A204.1 (cell line): ENCODE measurements around the gene EOGT.

Source experiments
- FAIRE-seq: peaks from 2 replicates; lab custom pipeline; 2012; peaks lifted over from hg19 to GRCh38; lab: Jason Lieb, UNC

Gene EOGT

DNA sequence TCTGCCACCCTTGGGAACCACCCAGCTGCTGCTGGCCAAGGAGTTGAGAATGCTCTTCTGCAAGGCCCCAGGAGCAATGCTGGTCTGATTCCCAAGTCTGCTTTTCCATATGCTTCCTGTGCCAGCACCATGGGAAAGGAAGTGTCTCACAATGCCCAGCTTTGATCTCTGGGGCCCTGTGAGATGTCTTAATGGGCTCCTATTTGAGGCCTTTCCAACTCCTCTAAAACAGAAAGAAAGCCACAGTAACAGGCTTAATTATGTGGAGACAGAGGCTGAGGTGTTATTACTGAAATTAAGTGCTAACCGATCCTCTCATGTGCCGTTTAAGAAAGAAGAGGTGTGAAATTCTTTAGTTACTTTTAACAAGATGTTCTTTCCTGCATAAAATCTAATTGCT lies 4.5 kb downstream of the EOGT start:
- no peak for FAIRE-seq

DNA sequence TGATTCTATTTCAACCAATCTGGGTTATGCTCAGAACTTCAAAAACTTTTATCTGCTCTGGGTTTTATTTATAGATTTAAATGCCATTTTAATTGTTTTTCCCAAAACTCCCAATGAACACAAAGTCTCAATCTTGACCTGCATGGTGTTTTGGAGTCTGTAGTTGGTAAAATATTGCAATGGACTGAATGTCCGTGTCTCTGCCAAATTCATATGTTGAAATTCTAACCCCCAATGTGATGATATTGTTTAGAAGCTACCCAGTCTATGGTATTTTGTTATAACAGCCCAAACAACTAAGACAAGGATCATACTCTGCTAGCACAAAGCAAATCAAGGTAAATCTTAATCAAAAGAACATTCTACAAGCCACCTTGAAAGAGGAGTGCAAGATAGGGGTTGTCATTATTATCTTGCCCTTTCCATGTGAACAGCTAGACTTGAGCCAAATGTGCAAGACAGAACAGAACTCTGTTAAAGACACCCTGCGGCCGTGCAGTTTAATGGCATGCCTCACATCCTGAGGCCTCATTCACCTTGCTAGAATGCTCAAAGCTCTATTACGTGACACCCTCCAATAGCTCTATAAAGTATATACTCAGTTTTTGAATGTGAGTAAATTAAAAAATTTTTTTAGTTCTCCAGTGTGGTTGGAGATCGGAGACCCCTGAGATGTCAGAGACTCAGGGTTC lies 7.5 kb downstream of the EOGT start:
- FAIRE-seq, result no peak

DNA sequence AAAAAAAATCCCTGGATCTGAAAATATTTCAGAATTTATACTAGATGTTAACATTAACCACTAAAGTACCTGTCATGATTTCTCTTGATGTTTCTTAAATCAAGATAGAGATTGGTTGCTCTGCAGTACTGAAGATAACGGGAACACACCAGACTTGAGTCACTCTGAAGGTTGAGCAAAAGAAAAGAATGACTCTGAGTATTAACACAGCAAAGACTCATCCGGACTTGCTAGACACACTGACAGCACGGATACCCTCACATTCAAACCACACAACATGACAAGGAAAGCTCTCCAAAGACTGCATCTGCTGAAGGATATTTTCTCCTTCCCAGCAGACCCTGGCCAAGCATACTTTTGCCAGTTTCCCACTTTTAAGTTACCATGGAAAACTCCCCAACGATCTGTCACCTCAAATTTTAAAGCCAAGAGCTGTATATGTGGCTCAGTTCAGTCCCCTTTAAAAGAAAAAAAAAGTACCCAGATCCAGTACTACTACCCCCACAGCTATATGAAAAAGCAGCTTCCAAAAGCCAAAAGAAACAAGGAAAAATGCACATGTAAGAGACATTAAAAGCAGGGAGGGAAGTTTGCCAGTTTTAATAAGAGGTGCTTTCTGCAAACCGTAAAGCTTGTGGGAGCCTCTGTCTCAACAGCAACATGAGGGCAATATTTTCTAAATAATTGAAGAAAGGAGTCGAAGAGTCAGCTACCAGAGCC lies 8.3 kb downstream of the EOGT start:
- FAIRE-seq, result no peak

DNA sequence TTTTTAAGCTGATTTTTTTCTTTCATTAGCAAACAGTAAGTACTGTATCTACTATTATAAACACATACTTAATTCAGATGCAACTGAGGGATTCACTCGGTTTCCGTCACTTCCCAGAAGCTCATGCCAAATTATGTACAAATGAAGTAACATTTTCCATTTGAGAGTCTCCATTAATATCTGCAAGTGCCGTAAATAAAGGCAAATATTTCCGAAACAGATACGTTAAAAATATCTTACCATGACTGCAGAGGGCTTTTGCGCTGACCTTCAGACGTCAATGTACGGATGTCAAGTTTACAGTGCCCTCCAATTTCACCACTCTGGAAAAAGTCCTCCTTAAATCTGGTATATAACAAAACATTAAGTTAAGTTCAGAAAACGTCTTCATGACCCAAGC lies 9.3 kb downstream of the EOGT start:
- no peak for FAIRE-seq

DNA sequence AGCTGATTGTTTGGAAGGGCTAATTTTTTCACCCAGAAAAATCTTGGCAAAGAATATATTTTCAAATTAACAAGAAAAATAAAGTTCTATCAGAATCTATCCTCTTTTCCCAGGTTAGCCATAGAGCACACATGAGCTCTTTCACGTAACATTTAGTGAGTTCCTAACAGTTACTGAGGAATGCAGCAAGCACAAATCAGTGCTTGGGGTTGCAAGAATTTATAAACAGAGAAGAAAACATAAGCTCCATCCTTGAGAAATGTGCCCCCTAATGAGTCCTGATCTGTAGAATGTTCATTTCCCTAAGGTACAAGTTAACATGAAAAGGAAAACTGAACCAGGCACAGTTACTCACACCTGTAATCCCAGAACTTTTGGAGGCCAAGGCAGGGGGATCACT lies 13.9 kb downstream of the EOGT start:
- FAIRE-seq, result no peak

DNA sequence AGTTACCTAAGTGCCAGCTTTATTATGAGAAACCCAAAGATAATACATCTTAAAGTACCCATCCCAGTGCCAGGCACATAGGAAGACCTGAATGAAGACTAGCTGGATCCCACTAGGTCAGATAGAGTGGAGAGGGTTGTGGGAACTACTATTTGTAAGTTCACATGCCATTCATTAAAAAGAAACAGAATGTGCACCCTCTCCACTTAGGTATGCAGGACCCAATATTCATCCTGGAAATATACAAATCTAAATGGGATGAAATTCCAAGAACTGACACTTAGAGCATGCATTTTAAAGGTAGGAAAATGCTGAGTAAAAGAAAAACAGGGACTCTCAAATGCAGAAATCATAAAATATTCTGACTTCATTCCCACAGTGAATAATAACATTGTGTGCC lies 14.3 kb downstream of the EOGT start:
- no peak for FAIRE-seq

DNA sequence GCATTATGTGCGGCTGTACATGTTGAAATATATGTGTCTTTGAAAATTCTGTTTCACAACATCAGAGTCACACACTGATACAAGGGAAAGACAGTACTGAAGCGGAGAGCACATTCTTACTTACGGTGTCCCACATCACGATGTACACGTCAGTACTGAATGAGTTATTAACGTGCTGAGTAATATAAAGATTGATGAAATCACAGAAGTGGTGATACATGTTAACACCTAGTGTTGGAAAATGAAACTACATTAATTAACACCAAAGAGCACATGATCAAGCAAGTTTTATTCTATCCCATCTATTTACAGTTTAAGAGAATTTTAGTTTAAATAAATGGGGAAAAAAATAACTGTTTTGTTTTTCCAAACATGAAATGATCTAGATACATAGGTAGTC lies 15.6 kb downstream of the EOGT start:
- FAIRE-seq, result no peak

DNA sequence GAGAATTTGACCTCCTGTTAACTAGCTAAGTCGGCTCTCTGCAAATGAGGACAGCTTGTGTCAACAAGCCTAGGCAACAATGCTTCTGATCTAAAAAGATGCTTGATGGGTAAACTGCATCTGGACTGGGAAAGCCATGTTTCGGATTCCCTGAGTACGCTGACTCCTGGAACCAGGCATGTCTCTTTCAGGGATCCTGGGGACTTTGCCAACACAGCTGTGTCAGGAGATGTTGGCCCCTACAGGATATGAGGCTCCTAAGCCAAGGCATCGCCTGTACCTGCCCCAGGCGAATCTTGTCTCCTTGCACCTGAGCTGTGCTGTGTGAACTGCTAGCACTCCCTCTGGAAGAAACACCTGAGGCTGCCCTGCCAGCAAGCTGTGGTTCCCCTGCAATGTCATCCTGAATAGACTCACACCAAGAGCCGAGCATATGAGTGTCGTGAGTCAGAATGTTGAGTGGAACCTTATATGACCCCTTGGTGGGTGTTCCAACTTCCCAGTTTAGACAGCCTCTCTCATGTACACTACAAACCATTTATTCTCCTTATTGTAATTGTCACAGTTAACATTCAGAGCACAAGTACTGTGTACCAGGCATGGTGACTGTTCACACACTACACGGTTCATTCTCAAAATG lies 17.0 kb downstream of the EOGT start:
- FAIRE-seq, result no peak

DNA sequence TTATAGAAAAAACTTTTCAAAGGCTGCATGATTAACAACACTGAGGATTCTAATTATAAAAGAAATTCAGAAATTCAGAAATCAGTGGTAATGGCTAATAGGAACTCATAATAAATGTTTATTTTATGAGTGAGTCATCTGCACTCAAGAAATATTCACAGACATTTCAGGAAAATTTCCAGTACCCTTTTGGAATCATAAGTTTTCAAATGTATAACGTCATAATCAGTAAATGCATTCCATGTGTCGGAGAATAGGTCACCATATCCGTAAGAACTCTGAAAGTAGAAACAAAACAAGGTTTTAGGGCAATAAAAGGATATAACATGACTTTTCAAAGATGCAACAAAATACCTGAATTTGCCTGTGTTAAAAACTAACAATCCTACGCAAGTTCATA lies 24.7 kb downstream of the EOGT start:
- no peak for FAIRE-seq

DNA sequence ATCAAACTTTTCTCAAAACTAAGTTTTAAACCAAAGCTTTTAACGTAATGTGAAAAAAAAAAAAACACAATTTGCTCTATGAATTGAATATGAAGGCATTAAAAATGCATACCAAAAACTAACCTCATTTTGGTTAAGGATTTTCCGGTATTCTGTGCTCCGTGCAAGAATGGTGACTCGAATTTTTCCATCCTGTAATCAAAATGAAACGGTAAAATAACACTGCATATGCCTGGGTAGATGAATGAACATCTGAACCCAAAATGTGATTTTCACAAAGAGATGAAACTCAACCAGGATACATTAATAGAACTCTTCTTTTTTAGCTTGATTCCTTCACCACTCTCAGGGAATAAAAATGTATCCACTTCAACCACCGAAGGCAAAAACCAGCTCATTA lies 26.2 kb downstream of the EOGT start:
- FAIRE-seq, result no peak

DNA sequence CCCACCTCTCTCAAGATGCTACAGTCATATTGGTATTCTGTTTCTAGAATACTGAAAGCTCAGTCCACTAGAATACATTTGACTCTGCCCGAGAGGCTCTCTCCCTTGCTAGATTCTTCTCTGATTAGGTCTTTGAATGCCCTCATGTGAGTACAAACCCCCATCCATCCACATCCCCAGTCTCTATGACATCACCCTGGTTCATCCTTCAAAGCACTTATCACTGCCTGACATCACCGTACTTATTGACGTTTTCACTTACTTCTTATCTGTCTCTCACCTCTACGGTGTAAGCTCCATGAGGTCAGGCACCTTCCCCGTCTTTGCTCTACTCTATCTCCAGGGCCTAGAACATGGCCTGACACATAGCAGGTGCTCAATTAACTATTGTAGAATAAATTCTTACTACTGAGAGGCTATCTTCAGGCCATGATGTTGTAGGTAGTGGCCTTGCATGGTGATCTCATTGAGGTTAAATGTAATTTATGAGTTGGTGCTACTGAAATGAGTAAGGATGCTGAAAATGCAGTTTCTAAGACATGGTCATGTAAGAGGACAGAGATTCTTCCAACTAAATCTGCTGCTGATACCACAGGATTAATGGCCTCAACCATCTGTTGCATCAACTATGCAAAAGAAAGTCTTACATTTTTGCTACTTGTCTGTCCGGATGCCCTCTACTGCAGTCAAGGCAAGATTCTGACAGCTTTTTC lies 26.8 kb downstream of the EOGT start:
- FAIRE-seq, result no peak

DNA sequence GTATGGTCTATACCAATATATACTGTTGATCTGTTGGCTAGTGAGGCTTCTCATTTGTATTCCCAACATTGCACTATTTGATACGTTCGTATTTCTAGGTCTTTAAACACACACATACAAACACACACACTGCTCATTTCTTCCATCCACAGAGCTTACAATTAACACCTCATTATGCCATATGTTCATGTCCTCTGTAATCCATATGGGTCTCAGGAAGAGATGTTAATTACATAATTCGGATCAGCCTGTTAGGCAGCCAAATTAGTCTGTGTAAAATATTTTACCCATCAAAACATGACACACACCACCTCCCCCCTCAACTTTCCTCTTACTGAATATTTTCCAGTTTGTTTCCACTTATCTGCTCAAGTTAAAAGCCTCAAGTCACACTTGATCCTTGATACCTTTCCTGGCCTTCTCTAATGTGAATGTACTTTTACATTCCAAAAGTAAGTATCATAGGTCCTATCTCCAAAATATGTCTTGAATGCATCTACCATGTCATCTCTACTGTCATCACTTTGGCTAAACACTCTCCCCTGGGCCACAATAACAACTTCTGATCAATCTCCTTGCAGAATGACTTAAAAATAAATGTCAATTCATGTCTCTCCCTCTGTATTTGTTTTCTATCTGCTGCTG lies 28.2 kb downstream of the EOGT start:
- no peak for FAIRE-seq

DNA sequence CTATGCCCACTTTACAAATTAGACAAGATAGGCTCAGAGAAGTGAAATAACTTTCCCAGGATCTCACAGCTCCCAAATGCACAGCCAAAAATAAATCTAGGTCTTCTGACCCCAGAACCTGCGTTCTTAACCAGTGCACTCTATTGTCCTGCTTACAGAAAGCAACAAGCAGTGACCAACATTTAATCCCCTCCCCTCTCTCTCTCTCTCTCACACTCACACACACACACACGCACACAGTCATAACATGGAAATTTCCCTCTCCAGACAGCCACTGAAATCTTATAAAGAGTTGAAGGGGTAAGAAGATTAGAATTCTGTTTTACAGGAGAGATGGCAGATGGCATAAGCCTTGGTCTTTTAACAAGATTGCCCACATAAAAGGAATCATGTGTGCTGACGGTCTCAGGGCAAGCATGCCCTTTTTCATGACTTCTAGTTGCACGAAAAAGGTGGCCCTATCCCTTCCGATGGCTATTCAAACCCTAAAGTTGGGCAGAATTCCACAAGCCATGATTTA lies 29.4 kb downstream of the EOGT start:
- no peak for FAIRE-seq

DNA sequence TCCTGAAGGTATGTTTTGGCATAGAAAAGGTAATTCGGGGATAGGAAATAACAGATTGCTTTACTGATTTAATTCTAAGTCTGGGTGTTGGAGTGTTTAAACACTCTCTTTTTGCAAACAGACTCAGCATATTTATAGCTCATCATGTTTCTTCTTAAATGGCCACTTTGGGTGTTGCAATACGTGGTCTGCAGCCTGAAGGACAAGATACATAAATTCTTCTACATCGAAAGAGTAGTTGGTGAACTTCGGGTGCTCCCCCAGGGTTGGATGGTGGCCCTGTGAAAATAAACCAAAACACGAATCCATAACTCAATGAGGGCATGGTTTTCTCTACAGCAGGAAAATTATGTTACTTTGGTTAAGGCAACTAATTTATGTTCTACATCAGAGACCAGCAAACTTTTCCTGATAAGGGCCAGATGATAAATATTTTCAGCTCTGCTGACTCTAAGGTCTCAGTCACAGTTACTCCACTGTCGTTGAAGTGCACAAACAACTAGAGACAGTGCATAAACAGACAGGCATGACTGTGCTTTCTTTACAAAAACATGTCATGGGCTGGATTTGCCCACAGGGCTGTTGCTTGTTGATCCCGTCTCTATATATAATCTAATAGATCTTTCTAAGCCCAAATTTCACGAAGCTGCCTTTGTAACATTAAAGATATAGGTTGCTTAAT lies 35.9 kb downstream of the EOGT start:
- FAIRE-seq, result no peak

DNA sequence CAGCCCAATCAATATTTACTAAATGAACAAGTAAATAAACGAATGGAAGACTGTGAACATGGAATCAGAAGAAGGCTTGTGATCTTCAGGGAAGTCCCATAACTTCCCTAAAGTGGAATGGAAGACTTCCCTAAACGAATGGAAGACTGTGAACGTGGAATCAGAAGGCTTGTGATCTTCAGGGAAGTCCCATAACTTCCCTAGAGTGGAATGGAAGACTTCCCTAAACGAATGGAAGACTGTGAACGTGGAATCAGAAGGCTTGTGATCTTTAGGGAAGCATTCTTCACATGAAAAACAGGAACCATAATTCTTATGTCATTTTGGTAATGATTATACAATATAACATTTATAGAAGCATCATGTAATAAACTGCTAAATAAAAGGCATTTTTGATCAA lies 38.8 kb downstream of the EOGT start:
- FAIRE-seq, result no peak

DNA sequence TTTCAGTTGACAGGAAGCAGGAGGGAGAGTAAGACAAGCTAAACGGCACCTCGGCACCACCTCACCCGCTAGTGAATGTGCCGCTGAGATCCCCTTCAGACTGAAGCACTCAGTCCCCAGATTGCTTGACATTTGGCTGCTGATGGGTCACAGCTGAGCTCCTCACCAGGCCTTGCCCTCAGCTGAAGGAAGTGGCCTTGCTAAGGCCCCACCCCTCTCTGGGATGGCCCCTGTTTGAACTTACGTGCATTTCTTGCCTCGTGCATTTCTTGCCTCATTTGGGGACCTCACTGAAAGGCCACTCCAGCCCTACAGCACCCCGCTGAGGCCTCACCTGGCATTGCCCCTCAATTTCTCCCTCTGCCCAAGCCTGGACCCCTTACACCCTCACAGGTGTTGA lies 39.8 kb downstream of the EOGT start:
- no peak for FAIRE-seq

DNA sequence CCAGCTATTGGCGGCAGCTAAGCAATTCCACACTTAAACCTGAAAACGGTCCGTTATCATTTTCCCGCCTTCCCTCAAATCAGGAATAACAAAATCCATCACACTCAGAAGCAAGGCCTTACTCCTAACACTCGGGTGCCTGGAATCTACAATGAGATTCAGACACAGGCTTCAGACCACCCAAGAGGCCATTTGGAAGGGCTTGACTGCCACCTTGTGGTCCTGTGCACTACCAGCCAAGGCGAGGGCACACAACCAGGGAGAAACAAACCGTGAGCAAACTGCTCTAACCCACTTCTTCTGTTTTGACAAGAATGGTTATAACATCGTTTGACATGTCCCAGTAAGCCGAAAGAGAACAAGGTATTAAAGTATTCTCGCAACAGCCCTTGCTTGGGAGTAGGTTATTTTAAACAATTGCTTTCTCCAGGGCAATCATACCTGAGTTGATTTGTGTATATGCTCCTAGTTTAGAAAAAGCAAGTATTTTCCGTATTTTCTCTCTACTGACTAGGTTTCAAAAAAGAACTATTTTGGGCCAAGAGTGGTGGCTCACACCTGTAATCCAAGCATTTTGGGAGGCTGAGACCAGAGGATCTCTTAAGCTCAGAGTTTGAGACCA lies 41.0 kb downstream of the EOGT start:
- no peak for FAIRE-seq

DNA sequence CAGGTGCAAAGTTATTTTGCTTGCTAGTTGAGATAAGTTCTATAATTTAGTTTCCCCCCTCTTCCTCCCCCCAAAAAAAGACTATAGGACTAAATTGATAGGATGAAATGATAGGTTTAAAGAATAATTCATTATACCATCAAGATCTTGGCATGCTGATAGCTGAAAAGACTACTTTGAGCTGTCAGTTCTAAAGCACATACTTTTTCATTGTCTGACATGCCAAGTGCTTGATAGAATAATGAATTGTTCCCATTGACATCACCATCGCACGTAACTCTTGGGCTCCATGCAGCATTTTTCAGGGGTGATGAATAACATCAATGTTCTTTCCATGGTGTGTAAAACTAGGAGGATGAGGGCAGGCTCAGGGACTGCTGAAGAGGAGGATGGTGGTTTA lies 48.8 kb downstream of the EOGT start:
- FAIRE-seq, result no peak

DNA sequence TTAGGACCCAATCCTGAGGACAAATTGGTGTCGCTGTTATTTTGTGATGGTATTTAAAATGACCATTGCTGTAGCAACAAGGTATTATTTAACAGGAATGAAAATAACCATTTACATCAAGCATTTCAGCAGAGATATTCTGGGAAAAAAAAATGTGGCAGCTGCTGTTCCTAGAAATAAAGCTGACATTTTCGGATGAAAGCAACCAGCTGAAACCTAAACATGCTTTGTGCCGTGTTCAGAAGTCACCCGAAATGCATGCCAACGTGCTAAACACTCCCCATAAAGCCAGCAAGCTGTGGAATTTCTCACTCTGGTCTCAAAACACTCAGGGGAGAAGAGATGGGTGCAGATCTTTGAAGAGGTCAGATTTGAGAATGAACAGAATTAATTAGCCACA lies 49.6 kb downstream of the EOGT start:
- no peak for FAIRE-seq

DNA sequence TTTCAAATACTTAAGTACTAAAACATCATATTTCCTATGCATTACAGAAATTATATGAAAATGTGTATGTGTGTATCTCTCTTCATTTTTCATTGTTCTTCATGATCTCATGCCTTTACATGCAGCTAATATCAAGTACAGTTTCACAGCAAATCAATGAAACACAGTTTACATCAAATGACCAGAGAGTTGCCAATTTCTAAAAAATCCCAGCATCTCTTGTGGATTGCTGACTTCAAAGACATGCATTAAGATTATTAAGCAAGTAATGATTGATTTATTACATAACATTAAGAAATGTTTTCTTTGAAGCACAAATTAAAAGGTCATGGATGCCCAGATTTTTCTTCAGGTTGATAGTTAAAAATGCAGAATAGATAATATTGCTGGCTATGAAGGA lies 50.1 kb downstream of the EOGT start:
- no peak for FAIRE-seq

DNA sequence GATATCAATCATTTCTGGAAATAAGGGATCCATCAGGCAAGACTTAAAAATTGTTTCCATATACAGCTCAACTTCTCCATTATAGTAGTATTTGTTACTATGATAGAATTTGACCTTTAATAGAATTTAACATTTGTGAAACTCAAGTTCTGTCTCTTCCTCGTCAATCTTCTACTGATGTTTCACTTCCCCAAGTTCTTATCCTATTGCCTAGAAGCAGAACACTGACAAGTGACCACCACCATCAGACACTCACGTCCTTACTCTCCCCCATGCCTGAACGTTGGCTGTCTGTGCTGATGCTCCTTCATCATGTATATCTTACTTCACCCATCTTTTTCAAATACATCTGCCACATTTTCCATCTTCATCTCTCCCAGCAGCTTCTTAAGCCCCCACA lies 54.6 kb downstream of the EOGT start:
- FAIRE-seq, result no peak
